GM12878 (cell line): ENCODE measurements around the gene HS6ST1. TPM values are rescaled to one million over a fixed set of nuclear protein-coding genes. Genes with fewer than 3 reads are reported as not detected.
A peak's percentile ranks its signal among the peaks of the same experiment; 100 is the strongest.

Experiments
- CHD1 ChIP-seq: IDR thresholded peaks from 2 replicates; pipeline ENCODE4 v1.6.1; 2012; ENCODE audit warnings: low read depth, low read length, improper control_type of control experiment
- ETV6 ChIP-seq, 2 experiments: fragments of 450-650 bp in 1 of 2; IDR thresholded peaks in 1 of 2; conservative IDR thresholded peaks in 1 of 2; 2 replicates each; pipeline ENCODE4 v1.6.1; 2014; ENCODE audit warnings: antibody characterized with exemption in 1 of 2, borderline replicate concordance in 1 of 2, low read depth in 1 of 2, mild to moderate bottlenecking in 1 of 2, moderate library complexity in 1 of 2
- FOXM1 ChIP-seq: IDR thresholded peaks from 2 replicates; pipeline ENCODE4 v1.6.1; 2012; ENCODE audit warnings: low read depth, mild to moderate bottlenecking, inconsistent platforms, low read length, moderate library complexity
- HDGF ChIP-seq: fragments of 450-650 bp; IDR thresholded peaks from 2 replicates; pipeline ENCODE4 v1.6.1; 2016; ENCODE audit warnings: antibody characterized with exemption
- JUNB ChIP-seq: IDR thresholded peaks from 2 replicates; pipeline ENCODE4 v1.6.1; 2016; ENCODE audit warnings: antibody characterized with exemption, mild to moderate bottlenecking
- KAT2A ChIP-seq: conservative IDR thresholded peaks from 2 replicates; pipeline ENCODE4 v1.6.1; 2011; ENCODE audit warnings: low read depth, low read length; ENCODE audit not compliant: control insufficient read depth
- KLF5 ChIP-seq: fragments of 450-650 bp; IDR thresholded peaks from 2 replicates; pipeline ENCODE4 v1.6.1; 2014; ENCODE audit warnings: mild to moderate bottlenecking; ENCODE audit not compliant: partially characterized antibody
- MEF2B ChIP-seq: fragments of 450-650 bp; IDR thresholded peaks from 2 replicates; pipeline ENCODE4 v1.6.1; 2018; ENCODE audit warnings: mild to moderate bottlenecking, moderate library complexity; ENCODE audit not compliant: partially characterized antibody, poor library complexity, severe bottlenecking
- NFIC ChIP-seq: IDR thresholded peaks from 2 replicates; pipeline ENCODE4 v1.6.1; 2012; ENCODE audit warnings: low read depth, mild to moderate bottlenecking, inconsistent platforms, low read length, moderate library complexity
- RCOR1 ChIP-seq: conservative IDR thresholded peaks from 2 replicates; pipeline ENCODE4 v1.6.1; 2012; ENCODE audit warnings: low read depth, low read length, improper control_type of control experiment
- SIN3A ChIP-seq: IDR thresholded peaks from 2 replicates; pipeline ENCODE4 v1.6.1; 2012; ENCODE audit warnings: low read depth, low read length, improper control_type of control experiment
- SMARCA5 ChIP-seq: fragments of 450-650 bp; IDR thresholded peaks from 2 replicates; pipeline ENCODE4 v1.6.1; 2017; ENCODE audit warnings: mild to moderate bottlenecking
- SP1 ChIP-seq: IDR thresholded peaks from one replicate; pipeline ENCODE4 v1.6.1; 2011; ENCODE audit warnings: low read depth, low read length
- USF2 ChIP-seq: IDR thresholded peaks from 2 replicates; pipeline ENCODE4 v1.6.1; 2011; ENCODE audit warnings: low read depth, low read length, improper control_type of control experiment, borderline replicate concordance
- YY1 ChIP-seq: IDR thresholded peaks from 2 replicates; pipeline ENCODE4 v1.6.1; 2011; ENCODE audit warnings: low read depth, mild to moderate bottlenecking, low read length
- ZNF217 ChIP-seq: fragments of 450-650 bp; IDR thresholded peaks from 2 replicates; pipeline ENCODE4 v1.6.1; 2017; ENCODE audit warnings: antibody characterized with exemption, mild to moderate bottlenecking
- ZNF24 ChIP-seq: fragments of 450-650 bp; IDR thresholded peaks from 2 replicates; pipeline ENCODE4 v1.6.1; 2017; ENCODE audit warnings: antibody characterized with exemption, mild to moderate bottlenecking
- ZNF384 ChIP-seq: IDR thresholded peaks from 2 replicates; pipeline ENCODE4 v1.6.1; 2012; ENCODE audit warnings: low read depth, mild to moderate bottlenecking, low read length, improper control_type of control experiment, borderline replicate concordance
- polyA plus RNA-seq, 11 experiments: library from polyadenylated mRNA; depleted of rRNA in 4 of 11; unstranded in 6 of 11; stranded (reverse) in 5 of 11; fragments of >200 nt; fragmentation: Nextera tagmentation in 4 of 11; fragmentation: Illumina TruSeq in 1 of 11; extraction: Ambion mirVana in 4 of 11; extraction: Trizol in 1 of 11; gene quantifications; 1 replicate in 1 of 11; 2 replicates in 10 of 11; pipeline versions ENCODE4 v1.2.1 to v1.2.3, GENCODE V29; 2011 to 2016; ENCODE audit warnings: inconsistent platforms in 2 of 11, missing spikeins in 2 of 11, low read depth in 1 of 11
- total RNA-seq, 4 experiments: library from RNA; depleted of rRNA in 3 of 4; stranded (reverse); fragments of >200 nt in 3 of 4; fragmentation: Illumina TruSeq in 1 of 4; extraction: Trizol in 1 of 4; gene quantifications; 2 replicates each; pipeline versions ENCODE4 v1.2.1 to v1.2.3, GENCODE V29; 2013 to 2021
- TF ChIP-seq, protein P1 (sequence below): fragments of 450-650 bp; conservative IDR thresholded peaks from 2 replicates; pipeline ENCODE4 v1.6.1; 2017; ENCODE audit warnings: mild to moderate bottlenecking, moderate library complexity
- TF ChIP-seq, protein P2 (sequence below): fragments of 450-650 bp; IDR thresholded peaks from 2 replicates; pipeline ENCODE4 v1.6.1; 2014; ENCODE audit warnings: mild to moderate bottlenecking
- TF ChIP-seq, protein P3 (sequence below): fragments of 450-650 bp; formaldehyde crosslinking; IDR thresholded peaks from 2 replicates; pipeline ENCODE4 v1.4.0; 2020; ENCODE audit warnings: mild to moderate bottlenecking, moderate library complexity

Gene HS6ST1
- total and polyA plus RNA-seq, 10 of the 15 experiments (the other 5 are each of a cell fraction or from before 2014, with no cell fraction given), result 0.48 to 17.0 (median 4.7) TPM

- TF ChIP-seq, protein P1, sequence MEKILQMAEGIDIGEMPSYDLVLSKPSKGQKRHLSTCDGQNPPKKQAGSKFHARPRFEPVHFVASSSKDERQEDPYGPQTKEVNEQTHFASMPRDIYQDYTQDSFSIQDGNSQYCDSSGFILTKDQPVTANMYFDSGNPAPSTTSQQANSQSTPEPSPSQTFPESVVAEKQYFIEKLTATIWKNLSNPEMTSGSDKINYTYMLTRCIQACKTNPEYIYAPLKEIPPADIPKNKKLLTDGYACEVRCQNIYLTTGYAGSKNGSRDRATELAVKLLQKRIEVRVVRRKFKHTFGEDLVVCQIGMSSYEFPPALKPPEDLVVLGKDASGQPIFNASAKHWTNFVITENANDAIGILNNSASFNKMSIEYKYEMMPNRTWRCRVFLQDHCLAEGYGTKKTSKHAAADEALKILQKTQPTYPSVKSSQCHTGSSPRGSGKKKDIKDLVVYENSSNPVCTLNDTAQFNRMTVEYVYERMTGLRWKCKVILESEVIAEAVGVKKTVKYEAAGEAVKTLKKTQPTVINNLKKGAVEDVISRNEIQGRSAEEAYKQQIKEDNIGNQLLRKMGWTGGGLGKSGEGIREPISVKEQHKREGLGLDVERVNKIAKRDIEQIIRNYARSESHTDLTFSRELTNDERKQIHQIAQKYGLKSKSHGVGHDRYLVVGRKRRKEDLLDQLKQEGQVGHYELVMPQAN, result peak; percentile 71
- 0 out of 2 replicates have a peak, but pooled peaks have one; percentile 49 for TF ChIP-seq SIN3A
- TF ChIP-seq, protein P2, sequence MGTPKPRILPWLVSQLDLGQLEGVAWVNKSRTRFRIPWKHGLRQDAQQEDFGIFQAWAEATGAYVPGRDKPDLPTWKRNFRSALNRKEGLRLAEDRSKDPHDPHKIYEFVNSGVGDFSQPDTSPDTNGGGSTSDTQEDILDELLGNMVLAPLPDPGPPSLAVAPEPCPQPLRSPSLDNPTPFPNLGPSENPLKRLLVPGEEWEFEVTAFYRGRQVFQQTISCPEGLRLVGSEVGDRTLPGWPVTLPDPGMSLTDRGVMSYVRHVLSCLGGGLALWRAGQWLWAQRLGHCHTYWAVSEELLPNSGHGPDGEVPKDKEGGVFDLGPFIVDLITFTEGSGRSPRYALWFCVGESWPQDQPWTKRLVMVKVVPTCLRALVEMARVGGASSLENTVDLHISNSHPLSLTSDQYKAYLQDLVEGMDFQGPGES, result 0 out of 2 replicates have a peak, but pooled peaks have one; percentile 47
- TF ChIP-seq MEF2B, result no peak
- TF ChIP-seq ZNF24, result 0 out of 2 replicates have a peak, but pooled peaks have one; percentile 56
- TF ChIP-seq ZNF217, result peak; percentile 84; the same call in 1 of the 2 replicates
- TF ChIP-seq FOXM1, result no peak
- no peak for TF ChIP-seq JUNB
- no peak for TF ChIP-seq USF2
- no peak for TF ChIP-seq RCOR1
- no peak for TF ChIP-seq ETV6 (conservative IDR thresholded peaks at IDR 0.05 in 1 of 2, IDR thresholded peaks at IDR 0.05 in 1 of 2; ENCODE audit: borderline replicate concordance in 1 of 2, low read depth in 1 of 2)
- TF ChIP-seq CHD1, result peak; percentile 77; the same call in 1 of the 2 replicates
- peak; percentile 31 for TF ChIP-seq KLF5
- TF ChIP-seq YY1, result peak; percentile 78
- TF ChIP-seq KAT2A, result no peak
- TF ChIP-seq SP1, result peak; percentile 84
- peak; percentile 59; the same call in 1 of the 2 replicates for TF ChIP-seq ZNF384
- TF ChIP-seq SMARCA5, result peak; percentile 91; the same call in 1 of the 2 replicates
- TF ChIP-seq HDGF, result no peak
- TF ChIP-seq NFIC, result no peak
- TF ChIP-seq, protein P3, sequence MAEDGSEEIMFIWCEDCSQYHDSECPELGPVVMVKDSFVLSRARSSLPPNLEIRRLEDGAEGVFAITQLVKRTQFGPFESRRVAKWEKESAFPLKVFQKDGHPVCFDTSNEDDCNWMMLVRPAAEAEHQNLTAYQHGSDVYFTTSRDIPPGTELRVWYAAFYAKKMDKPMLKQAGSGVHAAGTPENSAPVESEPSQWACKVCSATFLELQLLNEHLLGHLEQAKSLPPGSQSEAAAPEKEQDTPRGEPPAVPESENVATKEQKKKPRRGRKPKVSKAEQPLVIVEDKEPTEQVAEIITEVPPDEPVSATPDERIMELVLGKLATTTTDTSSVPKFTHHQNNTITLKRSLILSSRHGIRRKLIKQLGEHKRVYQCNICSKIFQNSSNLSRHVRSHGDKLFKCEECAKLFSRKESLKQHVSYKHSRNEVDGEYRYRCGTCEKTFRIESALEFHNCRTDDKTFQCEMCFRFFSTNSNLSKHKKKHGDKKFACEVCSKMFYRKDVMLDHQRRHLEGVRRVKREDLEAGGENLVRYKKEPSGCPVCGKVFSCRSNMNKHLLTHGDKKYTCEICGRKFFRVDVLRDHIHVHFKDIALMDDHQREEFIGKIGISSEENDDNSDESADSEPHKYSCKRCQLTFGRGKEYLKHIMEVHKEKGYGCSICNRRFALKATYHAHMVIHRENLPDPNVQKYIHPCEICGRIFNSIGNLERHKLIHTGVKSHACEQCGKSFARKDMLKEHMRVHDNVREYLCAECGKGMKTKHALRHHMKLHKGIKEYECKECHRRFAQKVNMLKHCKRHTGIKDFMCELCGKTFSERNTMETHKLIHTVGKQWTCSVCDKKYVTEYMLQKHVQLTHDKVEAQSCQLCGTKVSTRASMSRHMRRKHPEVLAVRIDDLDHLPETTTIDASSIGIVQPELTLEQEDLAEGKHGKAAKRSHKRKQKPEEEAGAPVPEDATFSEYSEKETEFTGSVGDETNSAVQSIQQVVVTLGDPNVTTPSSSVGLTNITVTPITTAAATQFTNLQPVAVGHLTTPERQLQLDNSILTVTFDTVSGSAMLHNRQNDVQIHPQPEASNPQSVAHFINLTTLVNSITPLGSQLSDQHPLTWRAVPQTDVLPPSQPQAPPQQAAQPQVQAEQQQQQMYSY (CRISPR knock-in tag), result no peak
Observed at GRCh38 chr2:128321784-128322714, 3.4 kb upstream of the HS6ST1 start (continued).
